H54 (cell line): ENCODE data around the gene PCBP3.
"Not testable (repeated sequence)": the region's sequence is repeated elsewhere in the genome, so short reads cannot be mapped to it uniquely, and the experiment has no call there.

ENCODE experiments used
- DNase-seq: peaks from one replicate; pipeline ENCODE4 v3.0.0; 2011; ENCODE audit warnings: low spot score, mixed read lengths; ENCODE audit not compliant: insufficient read length
- FAIRE-seq: peaks from 3 replicates; lab custom pipeline; 2011; peaks lifted over from hg19 to GRCh38; lab: Jason Lieb, UNC
- POLR2A ChIP-seq: IDR thresholded peaks from 2 replicates; pipeline ENCODE4 v1.6.1; 2011; ENCODE audit warnings: low read depth, mild to moderate bottlenecking, low read length

PCBP3 gene

DNA sequence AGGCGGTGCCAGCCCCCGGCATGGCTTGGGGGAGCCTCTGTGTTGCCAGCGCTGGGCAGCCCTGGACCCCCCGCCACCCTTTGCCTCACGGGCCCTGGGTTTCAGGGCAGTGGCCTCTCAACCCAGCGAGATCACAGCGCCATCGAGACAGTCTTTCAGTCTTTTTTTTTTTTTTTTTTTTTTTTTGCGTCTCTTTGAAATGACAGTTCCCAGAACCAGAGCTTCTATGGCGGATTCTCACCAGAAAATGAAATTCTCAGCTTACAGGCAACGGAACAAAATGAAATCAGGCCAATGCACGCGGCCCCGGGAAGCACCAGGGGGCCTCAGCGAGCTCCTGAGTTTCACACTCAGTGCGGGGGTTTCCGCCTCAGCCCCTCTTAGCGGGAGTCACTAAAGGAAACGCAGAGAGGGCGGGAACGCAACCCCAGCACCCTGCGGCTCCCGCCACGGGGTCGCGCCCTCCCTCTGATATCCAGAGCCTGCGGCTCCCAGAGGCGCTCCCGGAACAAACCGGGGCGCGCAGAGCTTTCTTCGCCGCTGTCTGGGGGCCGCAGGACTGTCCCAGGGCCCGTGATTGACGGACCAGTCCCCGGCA lies 330.0 kb downstream of the PCBP3 start:
- DNase-seq, result peak; percentile 80
- FAIRE-seq, result no peak
- no peak for TF ChIP-seq POLR2A

DNA sequence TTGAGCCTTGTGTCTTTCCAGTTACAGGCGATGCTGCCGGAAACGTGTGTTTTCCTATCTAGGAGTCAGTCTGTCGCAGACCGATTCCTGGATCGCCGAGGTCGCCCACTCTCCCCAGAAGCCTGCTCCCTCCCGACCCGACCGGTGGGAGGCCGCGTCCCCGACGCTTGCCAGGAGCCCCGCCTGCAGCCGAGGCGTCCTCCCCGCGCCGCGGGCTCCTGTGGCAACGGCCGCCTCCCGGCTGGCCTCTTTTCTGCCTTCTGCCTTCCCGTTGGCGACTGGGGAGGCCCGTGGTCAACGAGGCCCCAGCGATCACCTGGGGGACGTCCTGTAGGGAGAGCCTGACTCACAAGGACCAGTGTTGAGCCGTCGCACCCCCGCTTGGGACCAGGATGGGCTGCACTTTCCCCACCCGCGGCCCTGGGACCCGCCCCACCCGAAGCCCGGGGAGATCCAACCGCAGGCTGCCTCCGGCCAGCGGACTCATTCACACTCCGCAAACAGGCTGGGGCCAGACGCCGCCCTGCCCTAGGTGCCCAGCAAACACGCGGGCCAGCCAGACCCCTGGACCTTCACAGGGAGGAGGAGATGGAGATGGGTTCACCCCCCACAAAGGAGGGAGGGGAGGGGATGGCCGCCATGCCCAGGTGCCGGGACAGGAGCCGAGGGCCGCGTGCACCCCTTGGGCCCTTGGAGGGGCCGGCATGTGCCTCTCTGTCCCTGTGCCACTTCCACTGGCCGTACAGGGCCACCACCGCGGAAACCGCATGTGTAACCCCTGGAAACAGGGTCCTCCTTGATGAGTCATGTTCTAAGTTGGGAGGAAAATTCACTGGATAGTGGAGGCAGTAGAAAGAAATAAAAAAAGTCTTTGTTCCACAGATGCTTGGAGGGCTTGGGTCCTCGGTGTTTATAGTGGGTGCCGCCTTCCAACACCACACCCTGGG lies 330.8 kb downstream of the PCBP3 start:
- DNase-seq (peak; percentile 89), FAIRE-seq (no peak)
- TF ChIP-seq POLR2A, result peak; percentile 33

DNA sequence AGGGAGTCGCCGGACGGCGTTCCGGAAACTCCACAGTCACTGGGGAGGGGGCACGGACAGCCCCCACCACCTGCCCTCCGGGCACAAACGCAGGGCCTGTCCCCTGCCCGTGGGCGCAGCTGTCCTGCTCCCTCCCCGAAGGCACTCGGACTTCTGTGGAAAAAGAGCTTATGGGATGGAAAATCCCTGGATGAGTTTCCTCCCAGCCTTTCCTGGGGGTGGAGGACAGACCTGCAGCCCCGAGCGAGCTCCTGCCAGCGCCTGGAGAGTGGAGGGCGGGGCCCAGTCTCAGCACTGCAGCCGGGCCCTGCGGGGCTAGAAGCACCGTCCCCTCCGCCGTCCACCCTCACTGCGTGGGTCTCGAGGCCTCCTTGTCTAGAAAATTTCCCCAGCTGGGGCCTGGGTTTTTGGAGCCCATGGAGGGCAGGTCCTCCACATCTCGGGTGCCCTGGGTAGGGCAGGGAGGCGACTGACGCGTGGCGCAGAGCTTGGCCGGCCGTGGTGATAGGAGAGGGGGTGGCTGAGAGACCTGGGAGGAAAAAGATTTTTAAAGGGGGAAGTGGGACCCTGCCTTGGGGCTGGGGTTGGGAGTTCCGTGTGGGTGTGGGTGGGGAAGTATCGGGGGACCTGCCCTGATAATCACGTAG lies 331.6 kb downstream of the PCBP3 start:
- TF ChIP-seq POLR2A, result no peak
- peak; percentile 78 for DNase-seq
- FAIRE-seq, result no peak

DNA sequence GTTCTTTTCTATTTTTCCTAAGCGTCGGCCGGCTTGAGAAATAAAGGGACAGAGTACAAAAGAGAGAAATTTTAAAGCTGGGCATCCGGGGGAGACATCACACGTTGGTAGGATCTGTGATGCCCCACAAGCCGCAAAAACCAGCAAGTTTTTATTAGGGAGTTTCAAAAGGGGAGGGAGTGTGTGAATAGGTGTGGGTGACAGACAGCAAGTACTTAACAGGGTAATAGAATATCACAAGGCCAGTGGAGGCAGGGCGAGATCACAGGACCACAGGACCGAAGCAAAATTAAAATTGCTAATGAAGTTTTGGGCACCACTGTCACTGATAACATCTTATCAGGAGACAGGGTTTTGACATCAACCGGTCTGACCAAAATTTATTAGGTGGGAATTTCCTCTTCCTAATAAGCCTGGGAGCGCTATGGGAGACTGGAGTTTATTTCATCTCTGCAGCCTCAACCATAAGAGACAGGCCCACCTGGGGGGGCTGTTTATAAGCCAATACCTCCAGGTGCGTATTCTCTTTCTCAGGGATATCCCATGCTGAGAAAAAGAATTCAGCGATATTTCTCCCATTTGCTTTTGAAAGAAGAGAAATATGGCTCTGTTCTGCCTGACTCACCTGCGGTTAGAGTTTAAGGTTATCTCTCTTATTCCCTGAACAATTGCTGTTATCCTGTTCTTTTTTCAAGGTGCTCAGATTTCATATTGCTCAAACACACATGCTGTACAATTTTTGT lies 332.3 kb downstream of the PCBP3 start:
- FAIRE-seq, result not testable (repeated sequence)

DNA sequence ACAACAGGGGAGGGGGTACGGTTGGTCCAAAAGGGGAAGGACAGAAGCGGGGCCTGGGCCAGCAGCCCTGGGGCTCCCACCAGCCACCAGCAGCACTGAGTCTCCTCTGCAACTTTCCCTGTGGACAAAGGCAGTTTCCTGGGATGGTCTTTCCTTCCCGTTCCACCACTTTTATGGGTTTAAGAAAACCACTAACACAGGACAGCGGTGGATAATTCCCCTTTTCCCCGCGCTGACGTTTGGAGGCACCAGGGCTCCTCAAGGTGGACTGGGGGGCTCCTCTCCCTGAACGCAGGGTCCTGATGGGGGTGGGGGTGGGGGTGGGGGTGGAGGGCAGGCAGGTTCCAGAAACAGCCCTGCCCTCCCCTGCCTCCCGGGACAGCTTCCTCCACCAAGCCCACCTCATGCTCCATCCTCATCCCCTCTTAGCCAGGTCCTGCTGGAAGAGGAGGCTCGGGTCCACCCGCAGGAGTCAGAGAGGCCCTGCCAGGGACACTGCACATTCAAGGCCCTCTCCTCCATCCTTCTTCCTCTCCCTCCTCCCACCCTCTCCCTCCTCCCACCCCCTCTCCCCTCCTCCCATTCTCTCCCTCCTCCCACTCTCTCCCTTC lies 333.3 kb downstream of the PCBP3 start:
- FAIRE-seq (no peak), DNase-seq (no peak)
- no peak for TF ChIP-seq POLR2A

More for the DNA sequence above, 332.3 kb downstream of the PCBP3 start:
- not testable (repeated sequence) for DNase-seq

DNA sequence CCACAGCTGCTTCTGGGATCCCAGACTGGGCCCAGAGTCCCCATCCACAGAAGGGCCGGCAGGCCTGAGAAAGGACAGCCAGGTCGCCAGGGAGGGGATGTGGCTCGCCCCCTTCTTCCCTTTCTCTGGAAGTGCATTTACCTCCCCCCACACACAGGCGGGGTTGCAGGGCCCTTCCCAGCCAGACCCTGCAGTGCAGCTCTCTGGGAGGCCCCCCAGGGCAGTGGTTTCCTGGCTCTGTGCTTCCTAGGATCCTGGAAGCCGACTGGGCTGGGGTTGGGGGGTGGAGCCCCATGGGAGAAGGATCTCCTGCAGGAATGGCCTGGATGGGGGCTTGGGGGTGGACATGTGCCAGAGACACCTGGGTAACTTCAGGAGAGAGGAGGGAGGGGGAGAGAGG lies 333.9 kb downstream of the PCBP3 start:
- no peak for DNase-seq
- no peak for TF ChIP-seq POLR2A
- no peak for FAIRE-seq

DNA sequence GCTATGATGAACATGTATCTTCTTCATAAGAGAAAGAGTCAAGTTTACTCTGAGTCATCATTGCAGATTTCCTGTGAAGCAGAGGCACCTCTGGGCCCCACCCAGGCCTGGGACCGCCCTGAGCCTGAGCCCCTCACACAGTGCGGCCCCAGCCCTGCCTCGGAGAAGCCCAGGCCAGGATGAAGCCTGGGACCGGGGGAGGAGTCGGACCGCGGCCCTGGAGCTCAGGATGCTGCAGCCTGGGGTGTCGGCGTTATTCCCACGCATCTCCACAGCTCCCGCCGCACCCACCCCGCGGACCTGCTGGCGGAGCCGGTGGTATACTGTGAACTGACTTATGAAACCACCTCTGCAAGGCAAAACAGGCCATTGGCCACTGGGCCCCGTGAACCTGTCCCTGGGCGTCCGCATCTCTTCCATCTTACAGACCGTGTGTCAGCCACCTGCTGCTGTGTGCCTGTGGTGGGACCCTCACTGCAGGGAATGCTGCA lies 335.7 kb downstream of the PCBP3 start:
- TF ChIP-seq POLR2A, result no peak
- DNase-seq (no peak), FAIRE-seq (no peak)

DNA sequence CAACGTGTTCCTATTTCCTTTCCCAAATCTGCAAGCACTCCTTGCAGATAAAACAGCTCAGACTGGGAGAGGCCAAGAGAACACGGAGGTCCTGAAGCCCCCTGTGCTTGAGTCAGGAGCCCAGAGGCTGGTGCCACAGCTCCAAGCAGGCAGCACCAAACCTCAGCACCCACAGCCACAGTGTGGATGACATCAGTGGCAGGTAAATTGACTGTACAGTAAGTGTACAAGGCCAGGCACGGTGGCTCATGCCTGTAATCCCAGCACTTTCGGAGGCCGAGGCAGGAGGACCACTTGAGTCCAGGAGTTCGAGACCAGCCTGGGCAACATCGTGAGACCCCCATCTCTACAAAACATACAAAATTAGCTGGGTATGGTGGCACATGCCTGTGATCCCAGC lies 336.1 kb downstream of the PCBP3 start:
- DNase-seq, result no peak
- TF ChIP-seq POLR2A, result no peak
- FAIRE-seq, result no peak

DNA sequence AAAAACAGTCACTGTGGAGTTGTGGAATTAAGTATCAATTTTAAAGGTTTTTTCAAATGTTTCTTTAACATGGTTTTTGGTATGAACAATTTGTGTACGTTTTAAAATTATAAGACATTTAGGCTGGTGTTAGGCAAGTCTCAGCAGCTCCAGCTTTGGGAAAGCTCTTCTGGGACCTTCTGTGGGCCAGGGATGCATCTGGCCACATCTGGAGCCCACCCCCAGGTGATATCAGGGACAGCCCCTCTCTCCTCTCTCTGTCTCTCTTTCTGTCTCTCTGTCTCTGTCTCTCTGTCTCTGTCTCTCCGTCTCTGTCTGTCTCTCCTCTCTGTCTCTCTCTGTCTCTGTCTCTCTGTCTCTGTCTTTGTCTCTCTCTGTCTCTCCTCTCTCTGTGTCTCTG lies 336.7 kb downstream of the PCBP3 start:
- DNase-seq (no peak), FAIRE-seq (no peak)
- no peak for TF ChIP-seq POLR2A

DNA sequence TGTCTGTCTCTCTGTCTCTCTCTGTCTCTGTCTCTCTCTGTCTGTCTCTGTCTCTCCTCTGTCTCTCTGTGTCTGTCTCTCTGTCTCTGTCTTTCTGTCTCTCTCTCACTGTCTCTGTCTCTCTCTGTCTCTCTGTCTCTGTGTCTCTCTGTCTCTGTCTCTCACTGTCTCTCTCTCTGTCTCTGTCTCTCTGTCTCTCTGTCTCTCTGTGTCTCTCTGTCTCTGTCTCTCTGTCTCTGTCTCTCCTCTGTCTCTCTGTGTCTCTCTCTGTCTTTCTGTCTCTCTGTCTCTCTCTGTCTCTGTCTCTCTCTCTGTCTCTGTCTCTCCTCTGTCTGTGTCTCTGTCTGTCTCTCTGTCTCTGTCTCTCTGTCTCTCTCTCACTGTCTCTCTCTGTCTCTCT lies 337.2 kb downstream of the PCBP3 start:
- DNase-seq, result no peak
- FAIRE-seq, result no peak
- no peak for TF ChIP-seq POLR2A

DNA sequence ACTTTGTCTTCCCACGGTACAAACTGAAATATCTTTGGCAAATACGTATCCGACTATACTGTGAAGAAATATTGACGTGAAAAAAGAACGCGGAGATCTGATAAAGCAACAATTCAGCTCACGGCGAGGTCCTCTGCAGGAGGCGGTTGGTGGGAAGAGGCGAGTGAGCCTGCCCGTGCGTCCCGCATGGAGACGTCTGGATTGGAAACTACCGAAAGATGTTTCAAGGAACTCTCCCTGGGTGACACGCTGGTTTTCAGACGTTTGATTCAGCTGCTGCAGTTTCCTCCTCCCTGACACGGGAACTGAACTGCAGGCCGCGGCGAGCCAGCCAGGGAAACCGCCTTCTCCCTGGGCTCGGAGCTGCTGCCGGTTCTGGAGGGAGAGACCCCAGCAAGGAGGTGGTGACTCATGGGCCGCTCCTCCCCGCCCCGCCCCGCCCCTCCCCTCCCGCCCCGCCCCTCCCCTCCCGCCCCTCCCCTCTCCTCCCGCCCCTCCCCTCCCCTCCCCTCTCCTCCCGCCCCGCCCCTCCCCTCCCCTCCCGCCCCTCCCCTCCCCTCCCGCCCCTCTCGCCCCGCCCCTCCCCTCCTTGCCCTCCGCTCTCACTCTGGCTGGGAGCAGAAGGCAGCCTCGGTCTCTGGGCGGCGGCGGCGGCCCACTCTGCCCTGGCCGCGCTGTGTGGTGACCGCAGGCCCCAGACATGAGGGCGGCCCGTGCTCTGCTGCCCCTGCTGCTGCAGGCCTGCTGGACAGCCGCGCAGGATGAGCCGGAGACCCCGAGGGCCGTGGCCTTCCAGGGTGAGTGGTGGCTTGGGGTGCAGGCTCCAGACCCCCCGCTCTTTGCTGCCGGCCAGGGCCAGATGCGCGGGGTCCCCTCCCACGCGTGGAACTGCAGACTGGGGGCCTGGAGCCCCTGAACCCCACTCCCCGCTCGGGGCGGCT lies 337.9 kb downstream of the PCBP3 start, which contains the start of gene COL6A1:
COL6A1 (plus strand) TSS at position 620 of the 941 bp plus-strand sequence; CDS start at position 701, 81 bp downstream.
- DNase-seq (peak; percentile 98), FAIRE-seq (no peak)
- peak; percentile 97 for TF ChIP-seq POLR2A
